PC-9 (cell line): ENCODE measurements around the gene SLC1A4. TPM values are rescaled to one million over a fixed set of nuclear protein-coding genes. Genes with fewer than 3 reads are reported as not detected.

ENCODE experiments used
- BruUV-seq: library from RNA; stranded (reverse); fragments of 400-500 nt; replicated peaks from 2 replicates; lab custom pipeline; 2021; lab: Mats Ljungman, UMichigan
- CTCF ChIA-PET: fragments of 300-600 bp; sonication (Branson Sonifier 250); formaldehyde crosslinking; loops from one replicate; lab custom pipeline; 2022; ENCODE audit warnings: antibody characterized with exemption; lab: Charles Lee
- POLR2A ChIA-PET: fragments of 300-600 bp; sonication (Branson Sonifier 250); formaldehyde crosslinking; loops from one replicate; lab custom pipeline; 2022; ENCODE audit warnings: antibody characterized with exemption; ENCODE audit not compliant: unreplicated experiment; lab: Charles Lee
- DNase-seq, 2 experiments: peaks; one replicate each; pipeline versions ENCODE4 v3.0.0 to v3.0.0-alpha.2; 2015 to 2022; ENCODE audit warnings: mixed read lengths in 1 of 2
- H2AFZ ChIP-seq: fragments of 200-600 bp; sonication (generic); 2 replicates; pipeline ENCODE4 v1.8.1; 2017; ENCODE audit warnings: antibody characterized with exemption
- H3F3A ChIP-seq: fragments of 200-600 bp; sonication (generic); 2 replicates; pipeline ENCODE4 v1.8.1; 2017; ENCODE audit warnings: antibody characterized with exemption, mild to moderate bottlenecking, low read depth; ENCODE audit not compliant: insufficient read depth
- H3K27ac ChIP-seq: fragments of 200-600 bp; sonication (generic); 2 replicates; pipeline ENCODE4 v1.6.1; 2016; ENCODE audit warnings: mixed run types
- H3K27me3 ChIP-seq: fragments of 200-600 bp; sonication (generic); 2 replicates; pipeline ENCODE4 v1.6.1; 2016; ENCODE audit warnings: low read depth, mixed run types; ENCODE audit not compliant: insufficient read depth
- H3K36me3 ChIP-seq: fragments of 200-600 bp; sonication (generic); 2 replicates; pipeline ENCODE4 v1.6.1; 2016; ENCODE audit warnings: low read depth, mixed run types
- H3K4me1 ChIP-seq: fragments of 200-600 bp; sonication (generic); replicated peaks from 2 replicates; pipeline ENCODE4 v1.6.1; 2016; ENCODE audit warnings: mixed run types; ENCODE audit not compliant: insufficient read depth
- H3K4me2 ChIP-seq: fragments of 200-600 bp; sonication (generic); 2 replicates; pipeline ENCODE4 v1.6.1; 2017; ENCODE audit warnings: mixed run types
- H3K4me3 ChIP-seq: fragments of 200-600 bp; sonication (generic); 2 replicates; pipeline ENCODE4 v1.6.1; 2016; ENCODE audit warnings: mixed run types
- H3K79me2 ChIP-seq: fragments of 200-600 bp; sonication (generic); 2 replicates; pipeline ENCODE4 v1.6.1; 2017; ENCODE audit warnings: low read depth, mixed run types
- H3K9me2 ChIP-seq: fragments of 200-600 bp; sonication (generic); 2 replicates; pipeline ENCODE4 v1.8.1; 2017; ENCODE audit warnings: mild to moderate bottlenecking; ENCODE audit not compliant: insufficient read depth
- H3K9me3 ChIP-seq: fragments of 200-600 bp; sonication (generic); 2 replicates; pipeline ENCODE4 v1.8.1; 2016; ENCODE audit warnings: low read depth; ENCODE audit not compliant: insufficient read depth
- H4K20me1 ChIP-seq: fragments of 200-600 bp; sonication (generic); 2 replicates; pipeline ENCODE4 v1.8.1; 2017; ENCODE audit not compliant: insufficient read depth
- EZH2 ChIP-seq: fragments of 200-600 bp; sonication (generic); IDR thresholded peaks from 2 replicates; pipeline ENCODE4 v1.8.0; 2017; ENCODE audit warnings: antibody characterized with exemption, low read depth
- intact Hi-C: fragments of 100-400 bp; cut with micrococcal nuclease; formaldehyde crosslinking; loops from one replicate; pipeline ENCODE4 v1.10.0; 2022; ENCODE audit not compliant: unreplicated experiment
- total RNA-seq: library from RNA; stranded (reverse); gene quantifications from 2 replicates; pipeline ENCODE4 v1.2.3, GENCODE V29; 2021
- TF ChIP-seq, protein P1 (sequence below): fragments of 200-600 bp; sonication (generic); conservative IDR thresholded peaks from 2 replicates; pipeline ENCODE4 v1.6.1; 2017; ENCODE audit warnings: mixed run types, antibody characterized with exemption, mild to moderate bottlenecking, moderate library complexity

The SLC1A4 gene
- total RNA-seq, 1 experiment from 2014 or later: 8.7 TPM

DNA sequence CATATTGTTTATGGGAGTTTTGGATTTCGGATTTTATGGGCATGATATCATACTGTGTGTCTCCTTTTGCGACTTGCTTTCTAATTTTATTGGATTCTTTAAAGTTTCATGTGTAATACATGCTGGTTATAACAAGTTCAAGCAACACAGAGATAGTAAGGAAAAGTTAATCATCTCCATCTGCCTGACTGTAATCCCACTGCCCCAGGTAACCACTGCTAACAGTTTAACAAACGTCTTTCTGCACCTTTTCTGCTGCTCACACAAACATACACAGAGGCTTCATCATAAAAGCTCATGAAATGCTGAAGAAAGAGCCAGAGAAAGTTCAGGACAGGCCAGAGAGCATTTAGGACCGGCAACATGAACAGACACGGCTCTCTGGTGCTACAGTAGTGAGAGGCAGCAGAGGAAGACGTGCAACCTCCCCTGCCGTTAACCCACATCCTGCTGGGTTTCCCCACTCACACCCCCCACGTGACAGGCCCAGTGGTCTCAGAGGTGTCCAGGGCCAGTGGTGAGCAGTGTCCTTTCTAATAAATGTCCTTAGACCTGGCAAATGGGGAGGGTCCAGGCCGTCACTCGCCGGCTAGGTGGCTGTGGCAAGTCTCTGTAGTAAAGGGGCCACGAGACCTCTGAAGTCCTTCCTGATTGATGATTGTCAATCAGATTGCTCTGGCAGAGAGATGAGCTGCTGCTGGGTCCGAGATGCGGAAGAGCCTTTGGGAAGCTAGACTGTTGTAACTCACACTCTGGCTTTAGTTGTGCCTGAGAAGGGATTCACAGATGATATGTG, 43.0 kb upstream of the SLC1A4 start:
- TF ChIP-seq, protein P1, sequence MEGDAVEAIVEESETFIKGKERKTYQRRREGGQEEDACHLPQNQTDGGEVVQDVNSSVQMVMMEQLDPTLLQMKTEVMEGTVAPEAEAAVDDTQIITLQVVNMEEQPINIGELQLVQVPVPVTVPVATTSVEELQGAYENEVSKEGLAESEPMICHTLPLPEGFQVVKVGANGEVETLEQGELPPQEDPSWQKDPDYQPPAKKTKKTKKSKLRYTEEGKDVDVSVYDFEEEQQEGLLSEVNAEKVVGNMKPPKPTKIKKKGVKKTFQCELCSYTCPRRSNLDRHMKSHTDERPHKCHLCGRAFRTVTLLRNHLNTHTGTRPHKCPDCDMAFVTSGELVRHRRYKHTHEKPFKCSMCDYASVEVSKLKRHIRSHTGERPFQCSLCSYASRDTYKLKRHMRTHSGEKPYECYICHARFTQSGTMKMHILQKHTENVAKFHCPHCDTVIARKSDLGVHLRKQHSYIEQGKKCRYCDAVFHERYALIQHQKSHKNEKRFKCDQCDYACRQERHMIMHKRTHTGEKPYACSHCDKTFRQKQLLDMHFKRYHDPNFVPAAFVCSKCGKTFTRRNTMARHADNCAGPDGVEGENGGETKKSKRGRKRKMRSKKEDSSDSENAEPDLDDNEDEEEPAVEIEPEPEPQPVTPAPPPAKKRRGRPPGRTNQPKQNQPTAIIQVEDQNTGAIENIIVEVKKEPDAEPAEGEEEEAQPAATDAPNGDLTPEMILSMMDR: no peak
- TF ChIP-seq EZH2: no peak
- BruUV-seq: no TSS peak
- Histone ChIP-seq H3F3A (peaks cover 15% of the 10 kb centered on the region), H4K20me1 (no peaks in the 10 kb centered on the region), H3K27me3 (no peaks in the 10 kb centered on the region), H3K4me1 (peaks cover 11% of the 10 kb centered on the region), H3K4me3 (no peak overlapping the region), H3K36me3 (no peaks in the 10 kb centered on the region), H3K27ac (no peak overlapping the region), H3K9me3 (no peaks in the 10 kb centered on the region), H3K79me2 (no peaks in the 10 kb centered on the region), H3K9me2 (no peaks in the 10 kb centered on the region; the same call in 1 of the 2 replicates), H3K4me2 (no peak overlapping the region), H2AFZ (no peak overlapping the region)
- intact Hi-C loops: no loop called here
- ChIA-PET CTCF (no interaction called here), POLR2A (interaction anchor here (0.7 kb wide), 1 partner anchor 179 kb away, joined by 3 read pairs; no protein-coding TSS in a partner anchor)
- DNase-seq: no peak

DNA sequence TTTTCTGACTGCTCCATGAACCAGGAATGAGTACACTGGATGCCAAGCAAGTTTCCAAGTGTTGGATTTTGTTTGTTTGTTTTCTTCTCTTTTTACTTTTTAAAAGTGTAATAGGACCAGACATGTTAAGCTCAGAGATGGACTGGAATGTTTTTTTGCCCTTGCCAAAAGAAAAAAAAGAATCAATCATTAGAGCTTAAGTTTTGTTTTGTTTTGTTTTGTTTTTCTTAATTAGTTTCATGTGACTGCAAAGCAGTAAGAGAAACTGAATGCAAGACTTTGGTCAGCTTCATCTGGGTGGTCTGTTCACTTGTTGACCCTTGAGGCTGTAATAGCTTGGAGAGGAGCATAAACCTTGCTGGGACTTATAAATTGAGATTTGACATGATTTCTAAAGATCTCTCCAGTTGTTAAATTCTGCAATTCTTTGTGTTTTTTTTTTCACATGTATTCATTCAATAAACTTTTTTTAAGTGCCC, 42.4 kb upstream of the SLC1A4 start:
- H2AFZ ChIP-seq: no peak overlapping the region
- no peaks in the 10 kb centered on the region for H3K9me3 ChIP-seq
- H3F3A ChIP-seq: peaks cover 15% of the 10 kb centered on the region
- DNase-seq: no peak
- no peak overlapping the region for H3K4me3 ChIP-seq
- no peaks in the 10 kb centered on the region for H3K36me3 ChIP-seq
- TF ChIP-seq, protein P1: no peak
- no peak for TF ChIP-seq EZH2
- intact Hi-C loops: no loop called here
- H3K4me1 ChIP-seq: peaks cover 11% of the 10 kb centered on the region
- H3K27me3 ChIP-seq: no peaks in the 10 kb centered on the region
- BruUV-seq: no TSS peak
- no peaks in the 10 kb centered on the region; the same call in 1 of the 2 replicates for H3K9me2 ChIP-seq
- H3K27ac ChIP-seq: no peak overlapping the region
- ChIA-PET CTCF (no interaction called here), POLR2A (no interaction called here)
- H3K79me2 ChIP-seq: no peaks in the 10 kb centered on the region
- H4K20me1 ChIP-seq: no peaks in the 10 kb centered on the region
- no peak overlapping the region for H3K4me2 ChIP-seq

DNA sequence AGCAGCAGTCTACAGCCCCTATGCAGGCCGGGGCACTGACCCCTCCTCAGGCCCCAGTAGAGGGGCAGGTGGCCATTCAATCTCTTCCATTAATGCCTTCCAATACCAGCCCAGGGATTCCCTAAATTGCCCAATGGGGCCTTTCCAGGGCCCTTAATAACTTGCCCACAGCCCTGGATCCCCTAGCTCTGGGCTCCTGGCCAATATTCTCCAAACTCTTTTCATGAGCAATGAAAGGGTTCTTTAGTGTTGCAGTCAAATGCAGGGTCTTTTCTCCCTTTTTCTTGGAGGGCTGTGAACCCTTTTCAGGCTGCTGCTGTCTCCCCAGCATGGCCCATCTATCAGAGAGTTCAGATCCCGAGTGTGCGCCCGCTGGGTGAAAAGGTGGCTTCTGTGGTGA, 41.3 kb upstream of the SLC1A4 start:
- Histone ChIP-seq H4K20me1 (no peaks in the 10 kb centered on the region), H3F3A (peaks cover 14% of the 10 kb centered on the region), H2AFZ (no peak overlapping the region), H3K9me3 (no peaks in the 10 kb centered on the region), H3K27me3 (no peaks in the 10 kb centered on the region), H3K4me3 (no peak overlapping the region), H3K79me2 (no peaks in the 10 kb centered on the region), H3K9me2 (no peaks in the 10 kb centered on the region; the same call in 1 of the 2 replicates), H3K4me1 (peaks cover 17% of the 10 kb centered on the region), H3K4me2 (no peak overlapping the region), H3K27ac (no peak overlapping the region), H3K36me3 (no peaks in the 10 kb centered on the region)
- DNase-seq: no peak
- no TSS peak for BruUV-seq
- ChIA-PET CTCF (no interaction called here), POLR2A (interaction anchor here (0.7 kb wide), 1 partner anchor 10 kb away, joined by 16 read pairs; no protein-coding TSS in a partner anchor)
- no peak for TF ChIP-seq EZH2
- TF ChIP-seq, protein P1: no peak
- intact Hi-C loops: no loop called here
